Right renal cortex interstitium (tissue), 3 donors: ENCODE measurements around the gene KIF4A. TPM values are rescaled to one million over a fixed set of nuclear protein-coding genes. Genes with fewer than 3 reads are reported as not detected.

Experiments
- DNase-seq, 3 donors: peaks; one replicate each; pipeline ENCODE4 v3.0.0-alpha.2; 2013; ENCODE audit warnings: low read depth in 3 of 3, low spot score in 2 of 3
- polyA plus RNA-seq, 3 donors: library from polyadenylated mRNA; unstranded; fragments of 120-200 nt; gene quantifications; one replicate each; pipeline ENCODE4 v1.2.1, GENCODE V29; 2013; ENCODE audit not compliant: insufficient read length in 3 of 3

KIF4A gene
- polyA plus RNA-seq, 3 donors = 17.6 to 20.1 (median 18.2) TPM

- DNase-seq = no peak
Observed at GRCh38 chrX:70464051-70464450, 174.1 kb downstream of the KIF4A start.

- no peak for DNase-seq
Observed at GRCh38 chrX:70466968-70467367, 177.1 kb downstream of the KIF4A start.

GRCh38 chrX:70468709-70469108 lies 178.8 kb downstream of the KIF4A start:
- DNase-seq = no peak

Other genes starting within 250 kb of the KIF4A start
- gene AWAT2, start 240.2 kb upstream of the KIF4A start, polyA plus RNA-seq = not detected
- not detected for gene OTUD6A, start 227.6 kb upstream of the KIF4A start, polyA plus RNA-seq
- 100 to 1,000 TPM; 115 to 121 (median 117) TPM for gene IGBP1, start 156.7 kb upstream of the KIF4A start, polyA plus RNA-seq
- gene DGAT2L6, start 112.6 kb upstream of the KIF4A start, polyA plus RNA-seq = not detected
- not detected for gene AWAT1, start 55.4 kb upstream of the KIF4A start, polyA plus RNA-seq
- under 1 TPM in 2 of 3 donors, not detected in 1; 0.16 to 0.18 TPM for gene P2RY4, start 29.9 kb upstream of the KIF4A start, polyA plus RNA-seq
- gene ARR3, start 21.8 kb upstream of the KIF4A start, polyA plus RNA-seq = under 1 TPM; 0.20 to 0.50 (median 0.43) TPM
- 1 to 10 TPM in 1 of 3 donors, under 1 TPM in 2; 0.86 to 1.0 (median 0.93) TPM for gene RAB41, start 7.9 kb upstream of the KIF4A start, polyA plus RNA-seq
- 10 to 100 TPM; 63.1 to 67.8 (median 64.0) TPM for gene PDZD11, start 177 bp upstream of the KIF4A start, polyA plus RNA-seq
- gene GDPD2, start 133.2 kb downstream of the KIF4A start, polyA plus RNA-seq = 1 to 10 TPM; 1.1 to 1.5 (median 1.3) TPM
- gene DLG3, start 154.7 kb downstream of the KIF4A start, polyA plus RNA-seq = 10 to 100 TPM; 40.2 to 45.3 (median 44.8) TPM